Cardiac muscle cell (in vitro differentiated cells and primary cell): ENCODE data around the gene CELF2. TPM values are rescaled to one million over a fixed set of nuclear protein-coding genes. Genes with fewer than 3 reads are reported as not detected.
A peak's percentile ranks its signal among the peaks of the same experiment; 100 is the strongest.

Experiments used
- DNase-seq, 2 donors: peaks; one replicate each; pipeline versions ENCODE4 v3.0.0 to v3.0.0-alpha.2; 2010 to 2017; ENCODE audit warnings: low read depth in 1 of 2, low spot score in 1 of 2
- H3K27ac ChIP-seq: fragments of 200-600 bp; sonication (generic); 2 replicates; pipeline ENCODE4 v1.5.1; 2016
- H3K27me3 ChIP-seq: fragments of 200-600 bp; sonication (generic); 2 replicates; pipeline ENCODE4 v1.6.0; 2016; ENCODE audit warnings: control low read depth
- H3K36me3 ChIP-seq: fragments of 200-600 bp; sonication (generic); 2 replicates; pipeline ENCODE4 v1.5.1; 2016; ENCODE audit warnings: control low read depth
- H3K4me1 ChIP-seq: fragments of 200-600 bp; sonication (generic); 2 replicates; pipeline ENCODE4 v1.8.1; 2017; ENCODE audit warnings: low read depth, mild to moderate bottlenecking, mixed run types
- H3K4me3 ChIP-seq: fragments of 200-600 bp; sonication (generic); 2 replicates; pipeline ENCODE4 v1.5.1; 2016; ENCODE audit warnings: mild to moderate bottlenecking
- H3K9me3 ChIP-seq: fragments of 200-600 bp; sonication (generic); 2 replicates; pipeline ENCODE4 v1.5.1; 2017; ENCODE audit warnings: low read depth, mild to moderate bottlenecking, control low read depth
- CTCF ChIP-seq: IDR thresholded peaks from 2 replicates; pipeline ENCODE4 v1.5.1; 2012; ENCODE audit warnings: low read depth, mild to moderate bottlenecking, low read length
- polyA plus RNA-seq: library from polyadenylated mRNA; unstranded; fragments of >200 nt; fragmentation: Nextera tagmentation; extraction: Ambion mirVana; gene quantifications from 2 replicates; pipeline ENCODE4 v1.2.1, GENCODE V29; 2016
- total RNA-seq: library from RNA; depleted of rRNA; stranded (reverse); fragments of >200 nt; gene quantifications from 2 replicates; pipeline ENCODE4 v1.2.3, GENCODE V29; 2016

The CELF2 gene
- total and polyA plus RNA-seq, 2 experiments from 2014 or later: 66.9 to 82.7 TPM

DNA sequence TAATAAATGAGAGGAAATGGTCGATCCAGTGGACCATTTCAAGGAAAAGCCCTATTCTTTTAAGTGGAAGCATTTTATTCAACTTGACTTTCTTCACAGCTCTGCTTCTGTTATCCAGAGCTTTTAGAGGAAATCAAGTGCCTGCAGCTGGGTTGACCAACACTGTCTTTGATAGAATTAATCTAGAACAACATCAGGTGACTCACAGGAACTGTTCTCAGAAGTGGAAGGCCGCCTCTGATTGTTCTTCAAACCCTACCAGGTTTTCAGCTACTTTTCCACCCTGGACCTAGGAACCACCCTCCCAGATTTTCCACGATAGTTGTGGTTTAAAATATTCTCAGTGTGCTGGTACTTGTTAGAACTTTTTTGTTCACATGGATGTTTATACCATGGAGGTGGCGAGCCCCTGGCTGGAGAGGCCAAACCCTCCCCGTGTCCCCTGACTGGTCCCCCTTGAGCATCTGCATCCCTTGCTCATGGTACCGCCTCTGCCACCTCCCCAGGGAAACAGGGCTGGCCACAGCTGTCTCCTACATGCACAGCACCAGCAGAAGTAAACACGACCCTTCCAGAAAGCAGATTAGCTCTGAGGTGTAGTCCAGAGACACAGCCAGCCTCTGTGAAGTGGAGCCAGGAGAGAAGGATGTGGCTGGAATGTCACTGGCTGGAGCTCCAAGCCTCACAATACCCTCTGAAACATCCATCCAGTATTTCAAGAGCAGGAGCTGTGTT, 300.4 kb downstream of the CELF2 start:
- H3K27ac ChIP-seq: peak overlapping the region; percentile 51
- DNase-seq: no peak
- H3K36me3 ChIP-seq: peaks cover 39% of the 10 kb centered on the region
- TF ChIP-seq CTCF: no peak
- no peaks in the 10 kb centered on the region for H3K4me1 ChIP-seq
- H3K9me3 ChIP-seq: no peaks in the 10 kb centered on the region
- no peaks in the 10 kb centered on the region for H3K27me3 ChIP-seq
- no peak overlapping the region for H3K4me3 ChIP-seq

DNA sequence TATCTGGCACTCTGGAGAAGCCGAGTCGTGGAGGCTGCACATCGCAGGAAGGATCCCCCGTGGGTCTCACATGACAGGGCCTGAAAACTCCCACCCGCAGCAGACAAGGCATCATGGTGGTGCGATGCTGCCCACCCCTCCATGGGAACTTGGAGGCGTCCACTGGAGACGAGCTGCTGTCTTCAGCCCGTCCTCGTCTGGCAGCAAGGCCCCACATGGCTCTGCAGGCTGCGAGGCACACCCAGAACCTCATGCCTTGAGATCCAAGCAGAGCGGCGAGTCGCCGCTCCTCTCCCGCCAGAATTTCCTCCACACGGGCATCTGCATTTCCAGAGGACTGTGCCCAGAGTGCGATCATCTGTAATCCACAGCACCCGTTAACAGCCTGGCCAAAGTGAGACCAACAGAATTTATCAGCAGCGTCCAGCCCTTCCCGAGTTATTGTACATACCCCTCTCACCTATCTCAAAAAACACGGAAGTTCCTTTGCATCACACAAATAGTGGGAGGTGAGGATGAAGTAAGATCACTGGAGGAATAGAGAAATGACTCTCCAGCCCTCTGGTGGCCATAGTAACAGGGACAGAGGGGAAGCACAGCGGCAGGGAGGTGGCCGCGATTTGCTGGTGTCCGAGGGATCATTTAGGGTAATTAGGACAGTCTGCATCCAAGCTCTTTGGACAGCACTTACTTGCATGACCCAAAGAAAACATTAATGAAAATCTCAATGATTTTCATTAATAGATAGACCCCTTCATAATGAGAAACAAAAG, 301.3 kb downstream of the CELF2 start:
- no peak overlapping the region for H3K4me3 ChIP-seq
- peaks cover 37% of the 10 kb centered on the region for H3K36me3 ChIP-seq
- H3K4me1 ChIP-seq: no peaks in the 10 kb centered on the region
- H3K27me3 ChIP-seq: no peaks in the 10 kb centered on the region
- H3K9me3 ChIP-seq: no peaks in the 10 kb centered on the region
- no peak for TF ChIP-seq CTCF
- no peak overlapping the region for H3K27ac ChIP-seq
- DNase-seq: no peak

- H3K4me1 ChIP-seq: no peaks in the 10 kb centered on the region
- DNase-seq: no peak
- no peaks in the 10 kb centered on the region for H3K9me3 ChIP-seq
- no peak for TF ChIP-seq CTCF
- H3K36me3 ChIP-seq: peaks cover 31% of the 10 kb centered on the region
- no peak overlapping the region for H3K4me3 ChIP-seq
- no peaks in the 10 kb centered on the region for H3K27me3 ChIP-seq
- H3K27ac ChIP-seq: no peak overlapping the region
These were observed 302.4 kb downstream of the CELF2 start for GRCh38 chr10:11319990-11320602.

- no peak for TF ChIP-seq CTCF
- no peak for DNase-seq
- Histone ChIP-seq H3K9me3 (no peaks in the 10 kb centered on the region), H3K27me3 (no peaks in the 10 kb centered on the region), H3K27ac (no peak overlapping the region), H3K4me1 (no peaks in the 10 kb centered on the region), H3K36me3 (peaks cover 28% of the 10 kb centered on the region), H3K4me3 (no peak overlapping the region)
These were observed 303.3 kb downstream of the CELF2 start for GRCh38 chr10:11320809-11321520.

DNA sequence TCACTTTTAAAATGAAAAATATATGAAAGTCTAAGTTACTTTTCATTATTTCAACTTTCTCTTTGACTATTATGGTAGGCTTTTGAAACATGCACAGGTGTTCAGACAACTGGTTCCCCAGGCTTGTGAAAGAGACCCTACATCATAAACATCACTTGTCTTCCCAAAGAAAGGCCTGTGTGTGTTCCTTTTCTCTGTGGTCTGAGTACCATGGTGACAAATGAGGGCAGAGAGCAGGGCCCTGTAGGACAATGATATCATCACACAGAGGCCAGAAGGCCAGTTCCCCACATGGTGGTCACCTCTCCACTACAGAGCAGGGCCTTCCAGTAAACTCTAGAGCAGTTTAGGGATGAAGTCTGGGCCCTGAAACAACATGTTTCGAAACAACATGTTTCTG, 305.0 kb downstream of the CELF2 start:
- Histone ChIP-seq H3K27me3 (no peaks in the 10 kb centered on the region), H3K4me3 (no peak overlapping the region), H3K27ac (no peak overlapping the region), H3K36me3 (peaks cover 20% of the 10 kb centered on the region), H3K9me3 (no peaks in the 10 kb centered on the region), H3K4me1 (peaks cover 9% of the 10 kb centered on the region)
- no peak for TF ChIP-seq CTCF
- DNase-seq: no peak
